WTC11 (cell line): Measurements from ENCODE around the gene SMC1B. TPM values are rescaled to one million over a fixed set of nuclear protein-coding genes. Genes with fewer than 3 reads are reported as not detected.

ENCODE experiments used
- ATAC-seq: fragments of 200-7000 bp; cut with Tn5 transposase; 2 replicates; pipeline ENCODE4 v1.10.0; 2021; ENCODE audit warnings: mild to moderate bottlenecking, moderate library complexity
- CTCF ChIA-PET: fragments of 300-600 bp; sonication (Branson Sonifier 250); formaldehyde crosslinking; loops from one replicate; lab custom pipeline; 2021; ENCODE audit warnings: antibody characterized with exemption; lab: Charles Lee
- POLR2A ChIA-PET: fragments of 350-600 bp; sonication (Branson Sonifier 250); formaldehyde crosslinking; loops from one replicate; lab custom pipeline; 2021; ENCODE audit warnings: antibody characterized with exemption; lab: Charles Lee
- DNase-seq: peaks from one replicate; pipeline ENCODE4 v3.0.0; 2021; ENCODE audit warnings: low spot score
- H3K27ac Mint-ChIP-seq: 2 replicates; pipeline ENCODE4 v1.8.0; 2021; ENCODE audit warnings: mixed read lengths
- H3K27me3 Mint-ChIP-seq: 2 replicates; pipeline ENCODE4 v1.8.0; 2021; ENCODE audit warnings: low read depth, mild to moderate bottlenecking, moderate library complexity, mixed read lengths
- H3K36me3 Mint-ChIP-seq: 2 replicates; pipeline ENCODE4 v1.8.0; 2021; ENCODE audit warnings: mixed read lengths
- H3K4me1 Mint-ChIP-seq: 2 replicates; pipeline ENCODE4 v1.8.0; 2022; ENCODE audit warnings: mixed read lengths
- H3K4me3 Mint-ChIP-seq: 2 replicates; pipeline ENCODE4 v1.8.0; 2021; ENCODE audit warnings: mild to moderate bottlenecking, moderate library complexity, mixed read lengths
- H3K9me3 Mint-ChIP-seq: 2 replicates; pipeline ENCODE4 v1.8.0; 2021; ENCODE audit warnings: mixed read lengths
- CDX4 ChIP-seq: fragments of 250-450 bp; sonication (Bioruptor Pico); IDR thresholded peaks from 2 replicates; pipeline ENCODE4 v1.9.0; 2021; ENCODE audit warnings: moderate library complexity, mild to moderate bottlenecking, inconsistent platforms, borderline replicate concordance
- E2F4 ChIP-seq: sonication (generic); formaldehyde crosslinking; IDR thresholded peaks from 2 replicates; pipeline ENCODE4 v1.8.1; 2022; ENCODE audit warnings: low read depth, mild to moderate bottlenecking, moderate library complexity, missing genetic modification reagents, borderline replicate concordance
- EMX1 ChIP-seq: fragments of 250-450 bp; sonication (Bioruptor Pico); IDR thresholded peaks from 2 replicates; pipeline ENCODE4 v1.8.0; 2021; ENCODE audit warnings: mild to moderate bottlenecking
- ERG ChIP-seq: fragments of 250-450 bp; sonication (Bioruptor Pico); IDR thresholded peaks from 2 replicates; pipeline ENCODE4 v1.8.0; 2021; ENCODE audit warnings: mild to moderate bottlenecking
- GRHL2 ChIP-seq: fragments of 250-450 bp; sonication (Bioruptor Pico); IDR thresholded peaks from 2 replicates; pipeline ENCODE4 v1.8.0; 2022; ENCODE audit warnings: mild to moderate bottlenecking, moderate library complexity; ENCODE audit not compliant: insufficient replicate concordance, severe bottlenecking
- IRF1 ChIP-seq: sonication (generic); formaldehyde crosslinking; IDR thresholded peaks from 2 replicates; pipeline ENCODE4 v1.8.0; 2023; ENCODE audit warnings: missing genetic modification reagents
- KAT7 ChIP-seq: sonication (generic); formaldehyde crosslinking; IDR thresholded peaks from 2 replicates; pipeline ENCODE4 v1.8.1; 2023; ENCODE audit warnings: missing genetic modification reagents, mild to moderate bottlenecking, borderline replicate concordance
- MAX ChIP-seq: sonication (generic); formaldehyde crosslinking; IDR thresholded peaks from 2 replicates; pipeline ENCODE4 v1.8.0; 2022; ENCODE audit warnings: mild to moderate bottlenecking, missing genetic modification reagents
- MYBL2 ChIP-seq: sonication (generic); formaldehyde crosslinking; IDR thresholded peaks from 2 replicates; pipeline ENCODE4 v1.8.1; 2023; ENCODE audit warnings: mild to moderate bottlenecking, moderate library complexity, missing genetic modification reagents
- NFE2L1 ChIP-seq: sonication (generic); formaldehyde crosslinking; IDR thresholded peaks from 2 replicates; pipeline ENCODE4 v1.8.1; 2023; ENCODE audit warnings: missing genetic modification reagents
- NR2C2 ChIP-seq: sonication (generic); formaldehyde crosslinking; IDR thresholded peaks from 2 replicates; pipeline ENCODE4 v1.8.0; 2022; ENCODE audit warnings: mild to moderate bottlenecking, missing genetic modification reagents
- SMAD4 ChIP-seq: sonication (generic); formaldehyde crosslinking; IDR thresholded peaks from 2 replicates; pipeline ENCODE4 v1.8.0; 2022; ENCODE audit warnings: mild to moderate bottlenecking, missing genetic modification reagents
- SP1 ChIP-seq: sonication (generic); formaldehyde crosslinking; conservative IDR thresholded peaks from 2 replicates; pipeline ENCODE4 v1.8.1; 2022; ENCODE audit warnings: missing genetic modification reagents
- STAT6 ChIP-seq: sonication (generic); formaldehyde crosslinking; conservative IDR thresholded peaks from 2 replicates; pipeline ENCODE4 v1.8.1; 2023; ENCODE audit warnings: mild to moderate bottlenecking, low read depth, missing genetic modification reagents, moderate library complexity
- USF2 ChIP-seq: sonication (generic); formaldehyde crosslinking; IDR thresholded peaks from 2 replicates; pipeline ENCODE4 v1.8.1; 2023; ENCODE audit warnings: mild to moderate bottlenecking, missing genetic modification reagents, moderate library complexity
- ZNF219 ChIP-seq: sonication (generic); formaldehyde crosslinking; IDR thresholded peaks from 2 replicates; pipeline ENCODE4 v1.8.0; 2023; ENCODE audit warnings: missing genetic modification reagents, mild to moderate bottlenecking, borderline replicate concordance
- ZNF512 ChIP-seq: sonication (generic); formaldehyde crosslinking; IDR thresholded peaks from 2 replicates; pipeline ENCODE4 v1.8.1; 2022; ENCODE audit warnings: missing genetic modification reagents, borderline replicate concordance
- ZNF532 ChIP-seq: fragments of 250-450 bp; sonication (Bioruptor Pico); IDR thresholded peaks from 2 replicates; pipeline ENCODE4 v1.9.0; 2021; ENCODE audit warnings: mild to moderate bottlenecking, borderline replicate concordance
- total RNA-seq: library from RNA; stranded (reverse); gene quantifications from 3 replicates; pipeline ENCODE4 v1.2.3, GENCODE V29; 2021

SMC1B gene
- total RNA-seq, 1 experiment from 2014 or later = 0.07 TPM

- no peak for TF ChIP-seq ZNF532 (CRISPR knock-in tag)
- TF ChIP-seq MYBL2 (CRISPR knock-in tag) = no peak
Observed at GRCh38 chr22:45426387-45426786, 13.0 kb upstream of the SMC1B start (continued).

- Mint-ChIP-seq H3K9me3 (peaks cover 15% of the 10 kb centered on the region), H3K4me3 (no peak overlapping the region), H3K4me1 (no peaks in the 10 kb centered on the region), H3K36me3 (peaks cover 6% of the 10 kb centered on the region; the same call in 1 of the 2 replicates), H3K27ac (no peak overlapping the region), H3K27me3 (no peaks in the 10 kb centered on the region; the same call in 1 of the 2 replicates)
- TF ChIP-seq E2F4 (CRISPR knock-in tag) (no peak), GRHL2 (CRISPR knock-in tag) (no peak), IRF1 (CRISPR knock-in tag) (no peak), EMX1 (no peak), STAT6 (CRISPR knock-in tag) (no peak), ZNF512 (CRISPR knock-in tag) (no peak), MAX (CRISPR knock-in tag) (no peak), CDX4 (CRISPR knock-in tag) (no peak), KAT7 (CRISPR knock-in tag) (no peak), ZNF219 (CRISPR knock-in tag) (no peak), NFE2L1 (CRISPR knock-in tag) (no peak), SMAD4 (no peak), SP1 (CRISPR knock-in tag) (no peak), USF2 (CRISPR knock-in tag) (no peak), ERG (CRISPR knock-in tag) (no peak), NR2C2 (CRISPR knock-in tag) (no peak)
- CTCF ChIA-PET = no interaction called here
- POLR2A ChIA-PET = no interaction called here
- ATAC-seq (no peak), DNase-seq (no peak)
Observed at GRCh38 chr22:45425531-45426265, 12.3 kb upstream of the SMC1B start.
